DMS 273 (cell line): ENCODE data around the gene GGT6.
"Not testable (repeated sequence)": the region's sequence is repeated elsewhere in the genome, so short reads cannot be mapped to it uniquely, and the experiment has no call there.

ENCODE experiments used
- DNase-seq: peaks from one replicate; lab custom pipeline; 2025; ENCODE audit not compliant: unreplicated experiment; lab: John Stamatoyannopoulos, UW

The GGT6 gene, protein sequence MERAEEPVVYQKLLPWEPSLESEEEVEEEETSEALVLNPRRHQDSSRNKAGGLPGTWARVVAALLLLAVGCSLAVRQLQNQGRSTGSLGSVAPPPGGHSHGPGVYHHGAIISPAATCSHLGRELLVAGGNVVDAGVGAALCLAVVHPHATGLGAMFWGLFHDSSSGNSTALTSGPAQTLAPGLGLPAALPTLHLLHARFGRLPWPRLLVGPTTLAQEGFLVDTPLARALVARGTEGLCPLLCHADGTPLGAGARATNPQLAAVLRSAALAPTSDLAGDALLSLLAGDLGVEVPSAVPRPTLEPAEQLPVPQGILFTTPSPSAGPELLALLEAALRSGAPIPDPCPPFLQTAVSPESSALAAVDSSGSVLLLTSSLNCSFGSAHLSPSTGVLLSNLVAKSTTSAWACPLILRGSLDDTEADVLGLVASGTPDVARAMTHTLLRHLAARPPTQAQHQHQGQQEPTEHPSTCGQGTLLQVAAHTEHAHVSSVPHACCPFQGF

GRCh38 chr17:4560421-4560820 lies at the start of gene GGT6:
TSS of gene GGT6 (minus strand) at chr17:4560577. CDS start at chr17:4560521, 56 bp downstream.
- peak; percentile 35 for DNase-seq

- no peak for DNase-seq
Observed at GRCh38 chr17:4610162-4610561, 49.8 kb upstream of the GGT6 start.

GRCh38 chr17:4609761-4610160 lies 49.4 kb upstream of the GGT6 start:
- no peak for DNase-seq

DNA sequence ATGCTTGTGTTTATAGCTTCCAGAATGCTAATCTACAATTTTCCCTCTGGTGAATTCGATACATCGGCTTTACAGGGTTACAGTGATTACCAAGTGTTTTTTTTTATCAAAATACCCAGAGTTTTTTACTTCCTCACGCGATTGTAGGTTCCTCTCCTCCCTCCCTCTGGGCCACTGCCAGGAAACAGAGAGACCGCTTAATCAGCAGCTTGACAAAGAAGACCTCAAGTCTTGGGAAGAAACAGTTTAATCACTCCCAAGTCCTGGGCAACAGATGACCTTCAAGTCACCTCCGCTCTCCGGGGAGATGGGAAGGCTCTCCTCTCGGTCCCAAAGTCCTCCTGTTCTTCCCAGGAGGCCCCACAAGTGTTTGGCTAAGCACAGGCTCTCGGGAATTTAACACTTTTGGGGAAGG lies 47.4 kb upstream of the GGT6 start:
- peak; percentile 36 for DNase-seq

DNA sequence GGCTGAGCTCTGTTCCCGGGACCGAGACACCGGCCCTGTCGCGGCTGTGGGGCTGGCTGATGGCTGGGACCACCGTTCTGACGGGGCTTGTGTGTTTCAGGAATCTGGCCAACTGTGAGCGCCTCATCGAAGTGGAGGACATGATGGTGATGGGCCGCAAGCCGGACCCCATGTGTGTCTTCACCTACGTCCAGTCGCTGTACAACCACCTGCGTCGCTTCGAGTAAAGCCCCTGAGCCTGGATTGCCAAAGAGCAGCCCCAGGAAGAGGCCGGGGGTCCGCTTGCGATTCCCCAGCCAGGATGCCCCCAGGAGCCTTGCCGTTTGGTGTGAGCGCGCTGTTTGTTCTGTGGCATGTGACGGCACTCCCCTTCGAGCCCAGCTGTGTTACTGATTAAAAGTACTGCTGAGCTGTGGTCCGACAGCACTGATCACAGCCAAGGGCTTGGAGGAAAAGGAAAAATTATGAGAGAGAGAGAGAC lies 46.9 kb upstream of the GGT6 start:
- no peak for DNase-seq

DNA sequence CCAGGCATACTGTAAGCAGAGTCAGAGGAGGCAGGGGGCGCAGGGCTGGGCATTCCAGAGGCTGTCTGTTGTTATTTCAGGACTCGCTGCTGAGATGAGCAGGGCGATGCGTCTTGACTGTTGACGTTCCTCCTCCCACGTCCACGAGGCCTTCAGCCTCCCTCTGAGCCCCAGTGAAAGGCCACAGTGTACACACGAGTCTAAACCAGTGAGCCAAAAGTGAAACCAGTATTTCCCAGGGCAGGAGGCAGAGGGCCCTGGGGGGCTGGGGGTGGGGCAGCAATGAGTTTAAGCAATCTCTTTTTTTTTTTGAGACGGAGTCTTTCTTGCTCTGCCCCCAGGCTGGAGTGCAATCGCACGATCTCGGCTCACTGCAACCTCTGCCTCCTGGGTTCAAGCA lies 45.4 kb upstream of the GGT6 start:
- DNase-seq: peak; percentile 64

DNA sequence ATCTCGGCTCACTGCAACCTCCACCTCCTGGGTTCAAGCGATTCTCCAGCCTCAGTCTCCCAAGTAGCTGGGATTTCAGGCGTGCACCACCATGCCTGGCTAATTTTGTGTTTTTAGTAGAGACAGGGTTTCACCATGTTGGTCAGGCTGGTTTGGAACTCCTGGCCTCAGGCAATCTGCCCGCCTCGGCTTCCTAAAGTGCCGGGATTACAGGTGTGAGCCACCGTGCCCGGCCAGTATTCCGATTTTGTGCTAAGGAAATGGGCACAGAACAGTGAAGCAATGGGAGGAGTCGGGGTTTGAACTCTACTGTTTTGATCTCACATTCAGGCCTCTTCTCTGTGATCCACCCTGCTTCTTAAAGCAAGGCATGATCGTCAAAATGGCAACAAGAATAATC lies 44.4 kb upstream of the GGT6 start:
- not testable (repeated sequence) for DNase-seq

DNA sequence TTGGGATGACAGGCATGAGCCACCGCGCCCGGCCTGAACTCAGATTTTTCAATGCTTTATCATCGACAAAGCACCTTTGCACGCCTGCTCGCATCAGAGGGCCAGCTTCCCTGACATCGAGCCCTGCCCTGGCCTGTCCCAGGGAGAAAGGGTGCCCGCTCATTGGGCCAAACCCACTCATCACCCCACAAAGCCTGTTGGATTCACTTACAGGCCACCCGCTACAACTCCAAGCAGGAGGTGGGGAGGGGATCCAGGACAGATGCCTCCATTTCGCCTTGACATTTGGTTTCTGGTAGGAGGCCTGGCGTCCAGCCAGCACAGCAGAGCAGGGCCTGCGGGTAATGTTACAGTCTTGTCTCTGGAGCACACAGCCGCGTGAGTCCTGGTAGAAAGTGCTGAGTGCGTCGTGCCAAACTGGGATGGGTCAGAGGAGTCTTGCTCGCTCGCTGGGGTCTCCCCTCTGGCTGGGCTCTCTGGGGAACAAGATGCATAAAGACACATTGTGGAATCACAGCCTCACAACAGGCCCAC lies 43.8 kb upstream of the GGT6 start:
- DNase-seq: peak; percentile 96

- no peak for DNase-seq
Observed at GRCh38 chr17:4602041-4602440, 41.7 kb upstream of the GGT6 start.

- no peak for DNase-seq
Observed at GRCh38 chr17:4601326-4601725, 40.9 kb upstream of the GGT6 start.

GRCh38 chr17:4600563-4600962 lies 40.2 kb upstream of the GGT6 start:
- DNase-seq: peak; percentile 78

DNA sequence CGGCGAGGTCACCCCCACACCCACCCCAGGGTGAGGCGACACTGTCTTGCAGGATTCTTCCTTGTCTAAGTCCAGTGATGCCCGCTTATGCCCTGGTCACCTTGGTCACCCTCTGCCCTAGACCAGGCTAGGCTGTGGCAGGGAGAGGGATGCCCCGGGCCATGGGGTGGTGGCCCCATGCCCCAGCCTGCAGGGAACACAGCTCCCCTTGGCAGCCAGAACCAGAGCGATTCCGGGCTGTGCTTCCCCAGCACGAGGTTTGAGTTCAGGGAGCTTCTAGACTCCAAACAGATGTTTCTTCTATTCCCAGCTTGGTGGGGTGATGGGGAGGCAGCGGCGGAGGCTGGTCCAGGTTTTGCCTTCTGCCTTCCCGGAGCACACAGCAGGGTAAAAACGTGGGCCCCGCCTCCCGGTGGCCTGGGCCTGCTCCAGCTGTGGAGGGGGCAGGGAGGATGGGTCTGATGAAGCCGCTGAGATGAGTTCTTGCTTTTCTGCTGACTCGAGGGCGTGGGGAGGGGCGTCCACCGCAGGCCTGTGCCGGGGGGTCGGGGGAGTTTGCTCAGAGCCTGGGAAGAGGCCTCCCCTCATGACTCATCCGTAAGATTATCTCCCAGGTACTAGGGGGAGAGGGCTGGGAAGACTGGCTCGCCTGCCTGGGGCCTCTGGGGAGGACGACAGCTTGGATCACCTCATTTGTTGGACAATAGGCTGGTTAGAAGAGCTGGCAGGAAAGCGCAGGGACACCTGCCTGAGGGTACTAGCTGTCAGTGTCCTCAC lies 39.3 kb upstream of the GGT6 start:
- peak; percentile 88 for DNase-seq

DNA sequence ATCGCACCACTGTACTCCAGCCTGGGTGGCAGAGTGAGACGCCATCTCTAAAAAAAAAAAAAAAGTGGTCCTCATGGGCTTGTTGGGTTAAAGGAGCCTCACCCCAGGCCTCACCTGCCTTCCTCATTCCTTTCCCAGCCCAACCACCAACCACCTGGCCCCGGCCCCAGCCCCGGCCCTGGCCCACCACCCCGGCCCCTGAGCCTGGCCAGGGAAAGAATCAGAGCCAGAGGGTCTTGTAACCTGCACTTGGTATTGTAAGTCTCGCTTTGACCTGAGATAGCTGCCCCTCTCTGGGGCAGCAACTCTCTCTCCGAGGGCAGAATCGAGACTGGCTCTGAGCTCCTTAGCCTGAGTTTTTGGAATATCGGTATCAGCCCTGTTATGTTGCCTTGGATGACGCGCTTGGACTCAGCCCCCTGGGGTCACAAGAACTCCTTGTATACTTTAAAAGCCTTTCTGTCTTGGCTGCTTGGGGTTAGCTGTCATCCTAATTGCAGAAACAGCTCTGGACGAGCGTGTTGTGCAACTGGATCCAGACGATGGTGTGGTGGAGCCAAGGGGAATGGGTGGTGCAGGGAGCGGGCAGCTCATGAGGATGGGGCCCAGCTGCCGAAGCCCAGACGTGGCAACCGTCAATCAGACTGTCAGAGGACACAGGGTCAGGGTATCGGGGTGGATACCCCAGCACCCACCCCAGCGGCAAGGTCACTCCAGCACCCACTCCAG lies 38.6 kb upstream of the GGT6 start:
- no peak for DNase-seq

- no peak for DNase-seq
Observed at GRCh38 chr17:4597975-4598374, 37.6 kb upstream of the GGT6 start.

GRCh38 chr17:4596636-4597380 lies 36.4 kb upstream of the GGT6 start:
- no peak for DNase-seq

DNA sequence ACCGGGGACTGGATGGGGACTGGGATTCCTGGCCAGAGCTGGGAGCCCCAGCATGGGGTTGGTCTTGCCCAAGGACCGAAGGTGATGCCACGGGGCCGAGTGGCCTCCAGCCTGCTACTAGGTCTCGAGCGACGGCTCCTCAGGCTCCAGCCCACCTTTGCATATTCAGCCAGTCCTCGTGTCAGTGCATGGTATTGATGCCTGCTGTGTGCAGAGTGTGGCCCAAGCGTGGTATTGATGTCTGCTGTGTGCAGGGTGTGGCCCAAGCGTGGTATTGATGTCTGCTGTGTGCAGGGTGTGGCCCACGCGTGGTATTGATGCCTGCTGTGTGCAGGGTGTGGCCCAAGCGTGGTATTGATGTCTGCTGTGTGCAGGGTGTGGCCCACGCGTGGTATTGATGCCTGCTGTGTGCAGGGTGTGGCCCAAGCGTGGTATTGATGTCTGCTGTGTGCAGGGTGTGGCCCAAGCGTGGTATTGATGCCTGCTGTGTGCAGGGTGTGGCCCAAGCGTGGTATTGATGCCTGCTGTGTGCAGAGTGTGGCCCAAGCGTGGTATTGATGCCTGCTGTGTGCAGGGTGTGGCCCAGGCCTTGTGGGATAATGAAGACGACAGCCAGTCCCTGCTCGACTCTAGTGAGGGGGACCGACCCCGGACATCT lies 35.4 kb upstream of the GGT6 start:
- not testable (repeated sequence) for DNase-seq

DNA sequence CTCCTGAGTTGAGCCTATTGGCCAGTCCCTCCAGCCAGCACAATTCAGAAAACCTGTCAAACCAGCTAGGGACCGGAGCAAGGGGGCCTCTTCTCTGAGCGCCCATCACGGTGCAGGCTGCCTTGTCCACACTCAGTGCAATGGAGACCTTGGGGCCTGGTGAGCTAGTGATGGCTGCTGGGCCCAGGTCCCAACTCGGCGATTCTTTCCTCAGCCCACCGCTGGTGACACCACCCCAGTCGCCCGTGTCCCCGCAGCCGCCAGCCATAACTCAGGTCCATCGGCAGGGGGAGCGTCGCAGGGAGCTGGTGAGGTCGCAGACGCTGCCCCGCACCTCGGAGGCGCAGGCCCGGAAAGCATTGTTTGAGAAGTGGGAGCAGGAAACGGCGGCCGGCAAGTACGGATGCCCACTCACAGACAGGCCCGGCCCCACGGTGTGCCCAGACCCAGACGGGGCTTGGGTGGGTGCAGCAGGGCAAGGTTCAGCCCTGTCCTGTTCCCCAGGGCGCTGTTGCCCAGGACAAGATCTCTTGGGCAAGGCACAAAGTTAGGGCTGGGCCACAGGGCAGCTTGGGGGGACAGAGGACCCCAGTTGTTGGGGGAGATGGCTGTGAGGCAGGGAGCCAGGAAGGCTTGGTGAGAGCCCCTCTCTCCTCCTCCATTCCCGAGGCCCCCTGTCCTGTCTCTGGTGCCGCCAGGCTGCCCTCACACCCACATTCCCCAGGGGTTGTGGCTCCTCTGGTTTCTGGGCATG lies 34.7 kb upstream of the GGT6 start:
- no peak for DNase-seq

- no peak for DNase-seq
Observed at GRCh38 chr17:4594406-4594805, 34.0 kb upstream of the GGT6 start.

DNA sequence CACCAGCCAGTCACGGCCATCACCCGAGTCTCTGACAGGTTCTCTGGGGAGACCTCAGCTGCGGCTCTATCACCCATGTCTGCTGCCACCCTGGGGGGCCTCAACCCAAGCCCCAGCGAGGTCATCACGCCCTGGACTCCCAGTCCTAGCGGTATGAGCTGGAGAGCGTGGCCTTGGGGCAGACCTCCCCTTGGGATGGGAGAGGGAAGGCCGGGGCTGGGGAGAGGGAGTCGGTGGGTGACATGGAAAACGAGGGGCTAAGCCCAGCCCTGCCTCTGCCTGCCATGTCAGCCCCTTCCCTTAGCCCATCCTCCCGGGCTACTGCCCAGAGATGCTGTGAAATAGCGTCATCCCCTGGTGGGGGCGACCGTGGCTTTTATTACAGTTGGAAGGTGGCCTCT lies 32.6 kb upstream of the GGT6 start:
- no peak for DNase-seq
